HEK293 (cell line): ENCODE measurements around the gene C2CD2.

Source experiments
- CTCF ChIA-PET: fragments of 350-600 bp; formaldehyde crosslinking; extraction: SDS; loops from one replicate; lab custom pipeline; 2021; ENCODE audit warnings: antibody characterized with exemption; lab: Yijun Ruan, JAX
- POLR2A ChIA-PET: fragments of 300-600 bp; formaldehyde crosslinking; extraction: SDS; loops from one replicate; lab custom pipeline; 2020; ENCODE audit warnings: antibody characterized with exemption, inconsistent platforms; lab: Yijun Ruan, JAX
- H3K27ac ChIP-seq: fragments of 200-500 bp; sonication (Bioruptor generic); 2 replicates; pipeline ENCODE4 v1.5.1; 2014; ENCODE audit warnings: low read depth, low read length, control low read depth, inconsistent platforms; ENCODE audit errors: extremely low read depth
- H3K36me3 ChIP-seq, 2 experiments: fragments of 200-500 bp in 1 of 2; sonication (Bioruptor generic) in 1 of 2; 1 replicate in 1 of 2; 2 replicates in 1 of 2; pipeline ENCODE4 v1.5.1; 2014 to 2017; ENCODE audit warnings: inconsistent platforms in 2 of 2, low read length in 2 of 2; ENCODE audit not compliant: control insufficient read depth in 2 of 2, insufficient read depth in 1 of 2
- H3K4me1 ChIP-seq: fragments of 200-500 bp; sonication (Bioruptor generic); 2 replicates; pipeline ENCODE4 v1.5.1; 2014; ENCODE audit warnings: mild to moderate bottlenecking, low read length, inconsistent platforms; ENCODE audit not compliant: control insufficient read depth, insufficient read depth
- H3K4me3 ChIP-seq: 2 replicates; pipeline ENCODE4 v1.5.1; 2011; ENCODE audit warnings: low read depth, mild to moderate bottlenecking, control low read depth, low read length, moderate library complexity
- H3K9me3 ChIP-seq: fragments of 200-500 bp; sonication (Bioruptor generic); 2 replicates; pipeline ENCODE4 v1.5.1; 2014; ENCODE audit warnings: low read depth, low read length, inconsistent platforms; ENCODE audit not compliant: control insufficient read depth, insufficient read depth
- FEZF1 ChIP-seq: fragments of 450-650 bp; formaldehyde crosslinking; IDR thresholded peaks from 2 replicates; pipeline ENCODE4 v1.5.1; 2016; ENCODE audit warnings: missing biosample characterization, missing genetic modification characterization
- HOXA7 ChIP-seq: sonication (generic); formaldehyde crosslinking; IDR thresholded peaks from 2 replicates; pipeline ENCODE4 v1.8.1; 2022; ENCODE audit warnings: missing genetic modification reagents, borderline replicate concordance
- KLF1 ChIP-seq: fragments of 450-650 bp; formaldehyde crosslinking; IDR thresholded peaks from 2 replicates; pipeline ENCODE4 v1.5.1; 2016; ENCODE audit warnings: missing biosample characterization, missing genetic modification characterization
- MEIS1 ChIP-seq: sonication (generic); formaldehyde crosslinking; IDR thresholded peaks from 2 replicates; pipeline ENCODE4 v1.8.1; 2022; ENCODE audit warnings: missing genetic modification reagents, mild to moderate bottlenecking, borderline replicate concordance
- ZEB2 ChIP-seq: fragments of 450-650 bp; formaldehyde crosslinking; IDR thresholded peaks from 2 replicates; pipeline ENCODE4 v1.5.1; 2016; ENCODE audit warnings: missing biosample characterization, missing genetic modification characterization
- ZFHX2 ChIP-seq: fragments of 450-650 bp; formaldehyde crosslinking; conservative IDR thresholded peaks from 2 replicates; pipeline ENCODE4 v1.5.1; 2016; ENCODE audit warnings: missing biosample characterization, missing genetic modification characterization
- ZNF239 ChIP-seq: fragments of 450-650 bp; formaldehyde crosslinking; IDR thresholded peaks from 2 replicates; pipeline ENCODE4 v1.5.1; 2016; ENCODE audit warnings: missing biosample characterization, missing genetic modification characterization
- ZNF274 ChIP-seq, 2 experiments: fragments of 200-500 bp in 1 of 2; fragments of 450-650 bp in 1 of 2; sonication (Bioruptor generic) in 1 of 2; formaldehyde crosslinking in 1 of 2; IDR thresholded peaks; 2 replicates each; pipeline versions ENCODE4 v1.5.1 to v1.6.1; 2014 to 2016; ENCODE audit warnings: borderline replicate concordance in 1 of 2, inconsistent platforms in 1 of 2, low read length in 1 of 2, missing biosample characterization in 1 of 2, missing genetic modification characterization in 1 of 2
- ZNF48 ChIP-seq: fragments of 450-650 bp; formaldehyde crosslinking; IDR thresholded peaks from 2 replicates; pipeline ENCODE4 v1.5.1; 2016; ENCODE audit warnings: missing biosample characterization, missing genetic modification characterization
- ZNF555 ChIP-seq: fragments of 450-650 bp; formaldehyde crosslinking; conservative IDR thresholded peaks from 2 replicates; pipeline ENCODE4 v1.5.1; 2017; ENCODE audit warnings: missing biosample characterization, mild to moderate bottlenecking, missing genetic modification characterization, inconsistent platforms
- ZNF600 ChIP-seq: fragments of 450-650 bp; formaldehyde crosslinking; IDR thresholded peaks from 2 replicates; pipeline ENCODE4 v1.5.1; 2016; ENCODE audit warnings: missing biosample characterization, missing genetic modification characterization
- ZNF701 ChIP-seq: fragments of 450-650 bp; formaldehyde crosslinking; IDR thresholded peaks from 2 replicates; pipeline ENCODE4 v1.5.1; 2016; ENCODE audit warnings: missing biosample characterization, missing genetic modification characterization
- ZNF76 ChIP-seq: fragments of 450-650 bp; formaldehyde crosslinking; IDR thresholded peaks from 2 replicates; pipeline ENCODE4; 2016; ENCODE audit warnings: low read depth, missing biosample characterization, missing genetic modification characterization, borderline replicate concordance
- ZNF777 ChIP-seq: fragments of 450-650 bp; formaldehyde crosslinking; IDR thresholded peaks from 2 replicates; pipeline ENCODE4 v1.5.1; 2017; ENCODE audit warnings: missing biosample characterization, missing genetic modification characterization, borderline replicate concordance
- ZSCAN16 ChIP-seq: fragments of 450-650 bp; formaldehyde crosslinking; IDR thresholded peaks from 2 replicates; pipeline ENCODE4 v1.5.1; 2016; ENCODE audit warnings: missing biosample characterization, missing genetic modification characterization
- ZSCAN30 ChIP-seq: fragments of 450-650 bp; IDR thresholded peaks from 2 replicates; pipeline ENCODE4 v1.5.1; 2018; ENCODE audit warnings: missing biosample characterization, mild to moderate bottlenecking, missing genetic modification characterization, moderate library complexity
- TF ChIP-seq, protein P1 (sequence below): IDR thresholded peaks from 2 replicates; pipeline ENCODE4 v1.6.1; 2011; ENCODE audit warnings: mild to moderate bottlenecking, low read depth, low read length, borderline replicate concordance
- TF ChIP-seq, protein P2 (sequence below): fragments of 450-650 bp; formaldehyde crosslinking; conservative IDR thresholded peaks from 2 replicates; pipeline ENCODE4 v1.5.1; 2016; ENCODE audit warnings: low read depth, missing biosample characterization, missing genetic modification characterization
- TF ChIP-seq, protein P3 (sequence below): sonication (generic); formaldehyde crosslinking; IDR thresholded peaks from 2 replicates; pipeline ENCODE4 v1.8.1; 2022; ENCODE audit warnings: mild to moderate bottlenecking, moderate library complexity, missing genetic modification reagents
- TF ChIP-seq, protein P4 (sequence below): fragments of 450-650 bp; formaldehyde crosslinking; IDR thresholded peaks from 2 replicates; pipeline ENCODE4 v1.5.1; 2017; ENCODE audit warnings: missing biosample characterization, missing genetic modification characterization

The C2CD2 gene

GRCh38 chr21:41868062-41868710 lies 85.6 kb downstream of the C2CD2 start:
- Histone ChIP-seq H3K4me3 (no peak overlapping the region), H3K36me3 (no peaks in the 10 kb centered on the region), H3K9me3 (no peaks in the 10 kb centered on the region), H3K27ac (no peak overlapping the region), H3K4me1 (peaks cover 3% of the 10 kb centered on the region)
- ChIA-PET CTCF (no interaction called here), POLR2A (no interaction called here)
- TF ChIP-seq ZSCAN30 (tag by site-specific recombination) (no peak), ZNF701 (tag by site-specific recombination) (no peak), ZSCAN16 (tag by site-specific recombination) (no peak), ZNF239 (tag by site-specific recombination) (no peak), ZNF274 (IDR thresholded peaks at IDR 0.05; ENCODE audit: low read length) (no peak), ZNF274 (tag by site-specific recombination; IDR thresholded peaks at IDR 0.05; ENCODE audit: borderline replicate concordance) (no peak), ZNF76 (tag by site-specific recombination) (no peak), MEIS1 (CRISPR knock-in tag) (no peak), KLF1 (tag by site-specific recombination) (no peak), FEZF1 (tag by site-specific recombination) (no peak), ZEB2 (tag by site-specific recombination) (no peak), ZFHX2 (tag by site-specific recombination) (no peak), ZNF48 (tag by site-specific recombination) (no peak), HOXA7 (CRISPR knock-in tag) (no peak)
- TF ChIP-seq, protein P1, sequence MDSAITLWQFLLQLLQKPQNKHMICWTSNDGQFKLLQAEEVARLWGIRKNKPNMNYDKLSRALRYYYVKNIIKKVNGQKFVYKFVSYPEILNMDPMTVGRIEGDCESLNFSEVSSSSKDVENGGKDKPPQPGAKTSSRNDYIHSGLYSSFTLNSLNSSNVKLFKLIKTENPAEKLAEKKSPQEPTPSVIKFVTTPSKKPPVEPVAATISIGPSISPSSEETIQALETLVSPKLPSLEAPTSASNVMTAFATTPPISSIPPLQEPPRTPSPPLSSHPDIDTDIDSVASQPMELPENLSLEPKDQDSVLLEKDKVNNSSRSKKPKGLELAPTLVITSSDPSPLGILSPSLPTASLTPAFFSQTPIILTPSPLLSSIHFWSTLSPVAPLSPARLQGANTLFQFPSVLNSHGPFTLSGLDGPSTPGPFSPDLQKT = no peak
- TF ChIP-seq, protein P2, sequence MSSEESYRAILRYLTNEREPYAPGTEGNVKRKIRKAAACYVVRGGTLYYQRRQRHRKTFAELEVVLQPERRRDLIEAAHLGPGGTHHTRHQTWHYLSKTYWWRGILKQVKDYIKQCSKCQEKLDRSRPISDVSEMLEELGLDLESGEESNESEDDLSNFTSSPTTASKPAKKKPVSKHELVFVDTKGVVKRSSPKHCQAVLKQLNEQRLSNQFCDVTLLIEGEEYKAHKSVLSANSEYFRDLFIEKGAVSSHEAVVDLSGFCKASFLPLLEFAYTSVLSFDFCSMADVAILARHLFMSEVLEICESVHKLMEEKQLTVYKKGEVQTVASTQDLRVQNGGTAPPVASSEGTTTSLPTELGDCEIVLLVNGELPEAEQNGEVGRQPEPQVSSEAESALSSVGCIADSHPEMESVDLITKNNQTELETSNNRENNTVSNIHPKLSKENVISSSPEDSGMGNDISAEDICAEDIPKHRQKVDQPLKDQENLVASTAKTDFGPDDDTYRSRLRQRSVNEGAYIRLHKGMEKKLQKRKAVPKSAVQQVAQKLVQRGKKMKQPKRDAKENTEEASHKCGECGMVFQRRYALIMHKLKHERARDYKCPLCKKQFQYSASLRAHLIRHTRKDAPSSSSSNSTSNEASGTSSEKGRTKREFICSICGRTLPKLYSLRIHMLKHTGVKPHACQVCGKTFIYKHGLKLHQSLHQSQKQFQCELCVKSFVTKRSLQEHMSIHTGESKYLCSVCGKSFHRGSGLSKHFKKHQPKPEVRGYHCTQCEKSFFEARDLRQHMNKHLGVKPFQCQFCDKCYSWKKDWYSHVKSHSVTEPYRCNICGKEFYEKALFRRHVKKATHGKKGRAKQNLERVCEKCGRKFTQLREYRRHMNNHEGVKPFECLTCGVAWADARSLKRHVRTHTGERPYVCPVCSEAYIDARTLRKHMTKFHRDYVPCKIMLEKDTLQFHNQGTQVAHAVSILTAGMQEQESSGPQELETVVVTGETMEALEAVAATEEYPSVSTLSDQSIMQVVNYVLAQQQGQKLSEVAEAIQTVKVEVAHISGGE (tag by site-specific recombination) = no peak
- TF ChIP-seq, protein P3, sequence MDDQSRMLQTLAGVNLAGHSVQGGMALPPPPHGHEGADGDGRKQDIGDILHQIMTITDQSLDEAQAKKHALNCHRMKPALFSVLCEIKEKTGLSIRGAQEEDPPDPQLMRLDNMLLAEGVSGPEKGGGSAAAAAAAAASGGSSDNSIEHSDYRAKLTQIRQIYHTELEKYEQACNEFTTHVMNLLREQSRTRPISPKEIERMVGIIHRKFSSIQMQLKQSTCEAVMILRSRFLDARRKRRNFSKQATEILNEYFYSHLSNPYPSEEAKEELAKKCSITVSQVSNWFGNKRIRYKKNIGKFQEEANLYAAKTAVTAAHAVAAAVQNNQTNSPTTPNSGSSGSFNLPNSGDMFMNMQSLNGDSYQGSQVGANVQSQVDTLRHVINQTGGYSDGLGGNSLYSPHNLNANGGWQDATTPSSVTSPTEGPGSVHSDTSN (CRISPR knock-in tag) = no peak

DNA sequence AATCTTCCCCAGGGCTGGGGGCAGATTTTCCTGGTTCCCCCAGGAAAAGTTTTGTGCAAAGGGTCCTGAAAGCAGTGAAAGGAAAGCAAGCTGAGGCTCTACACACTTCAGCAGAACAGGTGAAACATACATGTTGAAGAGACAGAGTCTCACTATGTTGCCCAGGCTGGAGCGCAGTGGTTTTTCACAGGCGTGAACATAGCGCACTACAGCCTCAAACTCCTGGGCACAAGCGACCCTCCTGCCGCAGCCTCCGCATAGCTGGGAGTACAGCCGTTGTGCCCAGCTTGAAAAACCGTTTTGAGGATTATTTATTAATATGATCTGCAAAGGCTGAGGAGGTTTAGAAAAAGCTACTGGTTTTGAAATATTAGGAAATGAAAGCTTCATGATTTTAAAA lies 86.5 kb downstream of the C2CD2 start:
- CTCF ChIA-PET = no interaction called here
- TF ChIP-seq, protein P4, sequence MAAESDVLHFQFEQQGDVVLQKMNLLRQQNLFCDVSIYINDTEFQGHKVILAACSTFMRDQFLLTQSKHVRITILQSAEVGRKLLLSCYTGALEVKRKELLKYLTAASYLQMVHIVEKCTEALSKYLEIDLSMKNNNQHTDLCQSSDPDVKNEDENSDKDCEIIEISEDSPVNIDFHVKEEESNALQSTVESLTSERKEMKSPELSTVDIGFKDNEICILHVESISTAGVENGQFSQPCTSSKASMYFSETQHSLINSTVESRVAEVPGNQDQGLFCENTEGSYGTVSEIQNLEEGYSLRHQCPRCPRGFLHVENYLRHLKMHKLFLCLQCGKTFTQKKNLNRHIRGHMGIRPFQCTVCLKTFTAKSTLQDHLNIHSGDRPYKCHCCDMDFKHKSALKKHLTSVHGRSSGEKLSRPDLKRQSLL = no peak
- TF ChIP-seq ZNF555 (tag by site-specific recombination) (no peak), ZNF777 (no peak), ZNF600 (tag by site-specific recombination) (no peak)
- H3K27ac ChIP-seq = no peak overlapping the region
- H3K9me3 ChIP-seq = no peaks in the 10 kb centered on the region
- H3K4me1 ChIP-seq = peaks cover 4% of the 10 kb centered on the region
- no peaks in the 10 kb centered on the region for H3K36me3 ChIP-seq
- no peak overlapping the region for H3K4me3 ChIP-seq
- POLR2A ChIA-PET = no interaction called here
